Testis (tissue), 2 donors: ENCODE data around the gene PTPRN2.

Experiments used
- CTCF ChIP-seq, 3 experiments: fragments of 450-650 bp in 2 of 3; fragments of 200-600 bp in 1 of 3; sonication (generic) in 1 of 3; IDR thresholded peaks; one replicate each; pipeline ENCODE4 v1.5.1; 2016 to 2019; ENCODE audit warnings: antibody characterized with exemption in 3 of 3, mild to moderate bottlenecking in 2 of 3, moderate library complexity in 1 of 3
- POLR2A ChIP-seq: fragments of 450-650 bp; IDR thresholded peaks from one replicate; pipeline ENCODE4 v1.6.1; 2017; ENCODE audit warnings: antibody characterized with exemption, mild to moderate bottlenecking, moderate library complexity

DNA sequence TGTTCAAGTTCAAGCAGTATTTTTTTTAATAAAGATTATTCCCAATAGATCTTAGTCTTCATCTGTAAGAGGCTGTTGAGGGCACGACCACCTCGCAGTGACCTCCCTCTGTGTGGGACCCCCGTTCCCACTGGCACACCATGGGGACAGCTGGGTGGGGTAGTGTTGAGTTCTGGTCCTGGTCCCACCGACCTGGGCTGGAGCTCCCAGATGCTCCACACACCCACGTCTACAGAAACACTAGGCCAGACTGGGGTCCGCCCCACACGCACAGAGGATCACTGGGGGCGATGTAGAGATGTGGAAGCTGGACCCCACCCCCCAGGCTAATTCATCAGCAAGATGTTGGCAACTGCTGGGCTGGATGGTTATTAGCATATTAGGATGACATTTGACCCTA lies 623.6 kb downstream of the PTPRN2 start:
- TF ChIP-seq CTCF (IDR thresholded peaks at IDR 0.05) (no peak), POLR2A (no peak)
